Natural killer cell (primary cell): ENCODE measurements around the gene NUB1. TPM values are rescaled to one million over a fixed set of nuclear protein-coding genes. Genes with fewer than 3 reads are reported as not detected.

Source experiments
- ATAC-seq, 3 donors: fragments of 150-1000 bp in 2 of 3; fragments of 200-7000 bp in 1 of 3; cut with Tn5 transposase; 1 replicate in 1 of 3; 2 replicates in 2 of 3; pipeline ENCODE4 v1.10.0; 2021; ENCODE audit warnings: mild to moderate bottlenecking in 2 of 3, moderate library complexity in 2 of 3
- DNase-seq, 2 donors: peaks; one replicate each; pipeline versions ENCODE4 v3.0.0 to v3.0.0-alpha.2; 2013 to 2021; ENCODE audit warnings: mixed read lengths in 1 of 2
- H3K27ac ChIP-seq: one replicate; pipeline ENCODE4 v1.5.1; 2013; ENCODE audit warnings: mild to moderate bottlenecking, low read length
- H3K27me3 ChIP-seq: one replicate; pipeline ENCODE4 v1.6.1; 2013; ENCODE audit warnings: low read length; ENCODE audit not compliant: control insufficient read depth, insufficient read depth
- H3K36me3 ChIP-seq: one replicate; pipeline ENCODE4 v1.6.1; 2013; ENCODE audit warnings: low read length; ENCODE audit not compliant: control insufficient read depth, insufficient read depth
- H3K4me1 ChIP-seq: one replicate; pipeline ENCODE4 v1.6.1; 2013; ENCODE audit warnings: low read length; ENCODE audit not compliant: control insufficient read depth, insufficient read depth
- H3K4me3 ChIP-seq: one replicate; pipeline ENCODE4 v1.5.1; 2013; ENCODE audit warnings: low read length
- H3K9me3 ChIP-seq: one replicate; pipeline ENCODE4 v1.6.1; 2013; ENCODE audit warnings: low read length; ENCODE audit not compliant: control insufficient read depth, insufficient read depth
- H3K27ac Mint-ChIP-seq, 2 donors: one replicate each; pipeline ENCODE4 v1.8.0; 2022; ENCODE audit warnings: mild to moderate bottlenecking in 2 of 2, mixed read lengths in 2 of 2, moderate library complexity in 1 of 2
- H3K27me3 Mint-ChIP-seq, 2 donors: one replicate each; pipeline ENCODE4 v1.8.0; 2022; ENCODE audit warnings: low read depth in 2 of 2, mixed read lengths in 2 of 2
- H3K36me3 Mint-ChIP-seq: one replicate; pipeline ENCODE4 v1.8.0; 2022; ENCODE audit warnings: mixed read lengths
- H3K4me1 Mint-ChIP-seq, 2 donors: one replicate each; pipeline ENCODE4 v1.8.0; 2022; ENCODE audit warnings: mixed read lengths in 2 of 2
- H3K4me3 Mint-ChIP-seq: one replicate; pipeline ENCODE4 v1.8.0; 2022; ENCODE audit warnings: mild to moderate bottlenecking, moderate library complexity, mixed read lengths
- H3K9me3 Mint-ChIP-seq, 2 donors: one replicate each; pipeline ENCODE4 v1.8.0; 2022; ENCODE audit warnings: mixed read lengths in 2 of 2
- CTCF ChIP-seq: fragments of 200-600 bp; IDR thresholded peaks from one replicate; pipeline ENCODE4 v1.8.0; 2022; ENCODE audit warnings: antibody characterized with exemption
- WGBS: methylation state at CpG from one replicate; pipeline ENCODE4 v1.1.7; 2013; ENCODE audit warnings: missing lambda C conversion rate; ENCODE audit not compliant: insufficient coverage; 5-methylcytosine and 5-hydroxymethylcytosine counted together
- intact Hi-C: fragments of 100-400 bp; cut with micrococcal nuclease; formaldehyde crosslinking; loops from one replicate; pipeline ENCODE4 v1.14.2; 2022
- total RNA-seq, 4 donors: library from RNA; stranded (reverse); fragments of 120-200 nt in 1 of 4; gene quantifications; one replicate each; pipeline versions ENCODE4 v1.2.3 to v1.2.4, GENCODE V29; 2013 to 2022

The NUB1 gene
- total RNA-seq, 3 donors from 2014 or later (not counting 1 experiment from before 2014, with no cell fraction given), result 110 to 113 (median 111) TPM

GRCh38 chr7:151384352-151384697, 42.7 kb downstream of the NUB1 start:
- no peak overlapping the region for H3K4me3 Mint-ChIP-seq
- H3K27me3 ChIP-seq, result peaks cover 11% of the 10 kb centered on the region
- no peaks in the 10 kb centered on the region for H3K9me3 ChIP-seq
- H3K36me3 Mint-ChIP-seq, result no peaks in the 10 kb centered on the region
- no peak overlapping the region for H3K4me3 ChIP-seq
- peaks cover 23% of the 10 kb centered on the region for H3K4me1 ChIP-seq
- H3K4me1 Mint-ChIP-seq, result peaks cover 8 to 14% of the 10 kb centered on the region in 2 donors
- H3K36me3 ChIP-seq, result no peaks in the 10 kb centered on the region
- DNase-seq (no peak), ATAC-seq (no peak)
- no peak overlapping the region for H3K27ac Mint-ChIP-seq
- 89% methylated on average over 6 of the region's 6 CpGs for WGBS
- H3K27ac ChIP-seq, result no peak overlapping the region
- H3K27me3 Mint-ChIP-seq, result peaks cover 18 to 22% of the 10 kb centered on the region in 2 donors
- H3K9me3 Mint-ChIP-seq, result no peaks in the 10 kb centered on the region
- intact Hi-C loops, result no loop called here
- no peak for TF ChIP-seq CTCF

- H3K36me3 Mint-ChIP-seq, result no peaks in the 10 kb centered on the region
- H3K27me3 Mint-ChIP-seq, result peaks cover 22 to 23% of the 10 kb centered on the region in 2 donors
- Histone ChIP-seq H3K27ac (no peak overlapping the region), H3K4me3 (no peak overlapping the region), H3K4me1 (peaks cover 23% of the 10 kb centered on the region), H3K9me3 (no peaks in the 10 kb centered on the region), H3K36me3 (no peaks in the 10 kb centered on the region), H3K27me3 (peaks cover 11% of the 10 kb centered on the region)
- DNase-seq, result no peak
- H3K27ac Mint-ChIP-seq, result no peak overlapping the region
- 90% methylated on average over 25 of the region's 26 CpGs for WGBS
- peaks cover 8 to 14% of the 10 kb centered on the region in 2 donors for H3K4me1 Mint-ChIP-seq
- H3K4me3 Mint-ChIP-seq, result no peak overlapping the region
- intact Hi-C loops, result no loop called here
- ATAC-seq, result no peak
- H3K9me3 Mint-ChIP-seq, result no peaks in the 10 kb centered on the region
- TF ChIP-seq CTCF, result no peak
These were observed 43.4 kb downstream of the NUB1 start for GRCh38 chr7:151384776-151385625.

- H3K4me1 ChIP-seq, result peaks cover 16% of the 10 kb centered on the region
- H3K36me3 ChIP-seq, result no peaks in the 10 kb centered on the region
- no peak overlapping the region for H3K4me3 Mint-ChIP-seq
- TF ChIP-seq CTCF, result no peak
- 94% methylated on average over 26 of the region's 26 CpGs for WGBS
- peaks cover 12% of the 10 kb centered on the region in 2 donors for H3K4me1 Mint-ChIP-seq
- no peaks in the 10 kb centered on the region for H3K9me3 Mint-ChIP-seq
- no peak for DNase-seq
- H3K4me3 ChIP-seq, result no peak overlapping the region
- H3K9me3 ChIP-seq, result no peaks in the 10 kb centered on the region
- intact Hi-C loops, result no loop called here
- peaks cover 22 to 23% of the 10 kb centered on the region in 2 donors for H3K27me3 Mint-ChIP-seq
- no peak for ATAC-seq
- H3K27ac Mint-ChIP-seq, result no peak overlapping the region
- no peak overlapping the region for H3K27ac ChIP-seq
- H3K27me3 ChIP-seq, result peaks cover 11% of the 10 kb centered on the region
- no peaks in the 10 kb centered on the region for H3K36me3 Mint-ChIP-seq
These were observed 44.2 kb downstream of the NUB1 start for GRCh38 chr7:151385626-151386300.
